ENCODE results near the gene ZNF518A.

The ZNF518A gene

DNA sequence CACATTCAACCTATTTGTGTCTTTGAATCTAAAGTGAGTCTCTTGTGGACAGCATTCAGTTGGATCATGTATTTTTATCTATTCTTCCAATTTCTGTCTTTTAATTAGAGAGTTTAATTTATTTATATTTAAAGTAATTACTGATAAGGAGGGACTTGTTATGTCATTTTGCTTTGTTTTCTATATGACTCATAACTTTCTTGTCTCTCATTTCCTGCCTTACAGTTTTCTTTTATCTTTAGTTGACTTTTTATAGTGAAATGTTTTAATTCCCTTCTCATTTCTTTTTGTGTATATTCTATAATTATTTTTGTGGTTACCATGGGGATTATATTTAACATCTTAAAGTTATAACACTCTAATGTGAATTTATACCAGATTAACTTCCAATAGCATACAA lies 7.3 kb upstream of the ZNF518A start:
- Histone ChIP-seq H3K9me3 (ENCODE audit: control insufficient read depth, insufficient read depth, low read length) (no peaks in the 10 kb centered on the region), H3K36me3 (ENCODE audit: insufficient read depth, low read length) (no peaks in the 10 kb centered on the region), H3K9ac (ENCODE audit: low read depth, low read length) (no peak overlapping the region), H3K4me1 (ENCODE audit: insufficient read depth, low read length) (peaks cover 5% of the 10 kb centered on the region)

DNA sequence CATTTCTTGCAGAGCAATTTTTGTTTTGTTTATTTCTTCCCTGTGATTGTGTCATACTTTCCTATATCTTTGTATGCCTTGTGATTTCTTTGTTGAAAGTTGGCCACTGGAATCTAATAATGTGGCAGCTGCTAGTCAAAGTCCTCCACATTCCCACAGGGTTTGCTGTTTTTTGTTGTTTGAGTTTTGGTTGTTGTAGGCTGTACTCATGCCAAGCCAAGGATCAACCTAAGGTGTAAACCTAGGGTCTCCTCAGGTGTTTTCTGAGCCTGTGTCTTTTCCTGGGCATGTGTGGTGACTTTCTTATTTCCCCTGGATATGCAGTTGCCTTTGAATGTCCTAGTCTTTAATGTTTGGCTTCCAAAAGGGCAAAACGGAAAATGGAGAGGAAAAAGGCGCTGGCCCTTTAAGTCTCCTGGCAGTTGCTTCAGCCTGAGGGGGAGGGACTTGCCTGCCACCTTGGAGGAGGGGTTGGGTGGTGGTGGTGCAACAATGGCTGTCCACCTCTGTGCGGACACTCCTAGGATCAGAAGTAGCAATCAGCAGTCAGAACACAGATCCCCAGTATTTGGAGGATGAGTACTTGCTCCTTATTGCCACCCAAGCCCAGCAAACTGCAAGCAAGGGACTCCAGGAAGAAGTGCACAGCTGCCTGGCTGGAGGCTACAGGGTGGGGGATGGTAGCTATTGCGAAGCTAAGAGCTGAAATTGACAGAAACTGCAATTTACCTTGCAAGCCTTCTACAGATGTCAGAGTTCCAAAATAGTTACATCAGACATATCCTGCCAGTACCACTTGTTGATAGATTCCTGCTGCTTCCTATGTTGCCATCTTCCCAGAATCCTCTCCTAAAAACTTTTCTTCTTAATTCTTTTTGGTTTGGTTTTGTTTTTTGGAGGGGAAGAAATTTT lies 5.6 kb upstream of the ZNF518A start:
- no peaks in the 10 kb centered on the region for H3K9me3 ChIP-seq (ENCODE audit: control insufficient read depth, insufficient read depth, low read length)
- peak overlapping the region; percentile 72 for H3K9ac ChIP-seq (ENCODE audit: low read depth, low read length)
- H3K36me3 ChIP-seq (ENCODE audit: insufficient read depth, low read length), result no peaks in the 10 kb centered on the region
- H3K4me1 ChIP-seq (ENCODE audit: insufficient read depth, low read length), result peaks cover 5% of the 10 kb centered on the region

DNA sequence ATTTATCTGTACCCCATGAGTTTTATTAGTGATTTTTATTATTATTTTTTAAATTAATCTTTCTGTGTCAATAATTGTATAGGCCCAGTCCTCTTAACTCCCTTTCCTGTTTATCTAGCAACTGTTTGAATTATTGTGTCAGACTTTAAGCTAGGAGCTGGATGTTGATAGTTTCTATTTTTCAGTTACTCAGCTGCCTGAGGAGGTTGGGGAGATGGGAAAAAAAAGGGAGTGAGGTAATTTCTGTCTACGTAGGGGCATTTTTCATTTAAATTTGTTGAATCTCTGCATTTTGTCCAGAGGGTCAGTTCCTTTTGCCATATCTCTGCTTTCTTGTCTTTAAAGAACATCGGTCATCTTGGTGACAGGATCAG lies 5.0 kb upstream of the ZNF518A start:
- Histone ChIP-seq H3K36me3 (ENCODE audit: insufficient read depth, low read length) (no peaks in the 10 kb centered on the region), H3K4me1 (ENCODE audit: insufficient read depth, low read length) (peaks cover 5% of the 10 kb centered on the region), H3K9ac (ENCODE audit: low read depth, low read length) (peak overlapping the region; percentile 72; the same call in 1 of the 2 replicates), H3K9me3 (ENCODE audit: control insufficient read depth, insufficient read depth, low read length) (no peaks in the 10 kb centered on the region)

- Histone ChIP-seq H3K9ac (ENCODE audit: low read depth, low read length) (peak overlapping the region; percentile 97), H3K9me3 (ENCODE audit: control insufficient read depth, insufficient read depth, low read length) (no peaks in the 10 kb centered on the region)
Measured at GRCh38 chr10:96130326-96130995, 364 bp downstream of the ZNF518A start.

GRCh38 chr10:96131621-96132020 lies 1.5 kb downstream of the ZNF518A start:
- peak overlapping the region; percentile 97; the same call in 1 of the 2 replicates for H3K9ac ChIP-seq (ENCODE audit: low read depth, low read length)
- peaks cover 12% of the 10 kb centered on the region for H3K36me3 ChIP-seq (ENCODE audit: insufficient read depth, low read length)
- H3K9me3 ChIP-seq (ENCODE audit: control insufficient read depth, insufficient read depth, low read length), result no peaks in the 10 kb centered on the region
- no peaks in the 10 kb centered on the region for H3K4me1 ChIP-seq (ENCODE audit: insufficient read depth, low read length)

More at GRCh38 chr10:96130326-96130995, 364 bp downstream of the ZNF518A start:
- Histone ChIP-seq H3K4me1 (ENCODE audit: insufficient read depth, low read length) (no peaks in the 10 kb centered on the region), H3K36me3 (ENCODE audit: insufficient read depth, low read length) (peaks cover 10% of the 10 kb centered on the region; the same call in 1 of the 2 replicates)

DNA sequence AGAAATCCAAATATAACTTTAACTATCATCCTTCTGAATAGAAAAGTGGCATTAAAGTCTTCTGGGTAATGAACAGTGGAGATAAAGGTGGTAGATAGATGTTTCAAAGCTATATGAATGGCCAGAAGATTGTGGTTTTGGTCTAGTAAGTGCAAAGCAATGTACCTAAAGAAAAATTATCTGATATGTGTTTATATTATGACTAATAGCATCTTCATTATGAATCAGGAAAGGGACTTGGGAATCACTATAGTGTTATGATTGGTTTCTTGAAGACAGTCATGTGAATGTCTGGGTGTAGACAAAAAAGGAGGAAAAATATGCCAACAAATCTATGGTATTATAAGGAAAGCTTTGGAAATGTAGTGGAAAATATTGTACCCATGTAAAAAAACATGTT lies 3.0 kb downstream of the ZNF518A start:
- H3K9ac ChIP-seq (ENCODE audit: low read depth, low read length), result no peak overlapping the region
- H3K4me1 ChIP-seq (ENCODE audit: insufficient read depth, low read length), result no peaks in the 10 kb centered on the region
- no peaks in the 10 kb centered on the region for H3K9me3 ChIP-seq (ENCODE audit: control insufficient read depth, insufficient read depth, low read length)
- peaks cover 23% of the 10 kb centered on the region for H3K36me3 ChIP-seq (ENCODE audit: insufficient read depth, low read length)

DNA sequence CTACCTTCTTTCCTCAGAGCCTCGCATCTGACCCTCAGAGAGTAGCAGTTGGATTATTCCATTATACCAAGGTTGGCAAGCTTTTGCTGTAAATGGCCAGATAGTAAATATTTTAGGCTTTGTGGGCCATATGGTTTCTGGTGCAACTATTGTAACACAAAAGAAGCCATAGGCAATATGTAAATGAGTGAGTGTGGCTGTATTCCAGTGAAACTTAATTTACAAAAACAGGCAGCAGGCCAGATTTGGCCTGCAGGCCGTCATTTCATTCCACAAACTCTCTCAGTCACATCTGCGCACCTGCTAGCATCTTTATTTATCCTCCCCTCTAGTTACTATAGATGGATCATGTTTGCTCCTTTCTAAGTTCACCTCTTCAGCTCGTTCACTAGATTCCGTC lies 6.7 kb downstream of the ZNF518A start:
- H3K9me3 ChIP-seq (ENCODE audit: control insufficient read depth, insufficient read depth, low read length), result no peaks in the 10 kb centered on the region
- H3K9ac ChIP-seq (ENCODE audit: low read depth, low read length), result no peak overlapping the region
- no peaks in the 10 kb centered on the region for H3K4me1 ChIP-seq (ENCODE audit: insufficient read depth, low read length)
- peaks cover 26% of the 10 kb centered on the region for H3K36me3 ChIP-seq (ENCODE audit: insufficient read depth, low read length)

DNA sequence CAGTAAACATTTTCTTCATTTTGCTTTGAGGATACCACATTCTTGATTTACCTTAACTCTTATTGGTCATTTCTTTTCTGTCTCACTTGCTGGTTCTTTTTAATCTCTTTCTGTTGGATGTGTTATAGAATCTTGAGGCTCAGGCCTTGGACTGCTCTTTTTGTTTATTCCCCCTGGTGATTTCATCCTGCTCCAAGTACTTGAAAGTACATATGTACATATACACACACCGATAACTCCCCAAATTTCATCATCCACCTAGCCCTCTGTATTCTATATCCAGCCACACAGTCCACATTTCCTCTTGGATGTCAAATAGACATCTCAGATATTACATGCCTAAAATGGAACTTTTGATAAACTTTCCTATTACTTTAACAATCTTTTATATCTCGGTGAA lies 7.5 kb downstream of the ZNF518A start:
- no peaks in the 10 kb centered on the region for H3K9me3 ChIP-seq (ENCODE audit: control insufficient read depth, insufficient read depth, low read length)
- H3K9ac ChIP-seq (ENCODE audit: low read depth, low read length), result no peak overlapping the region
- peaks cover 26% of the 10 kb centered on the region for H3K36me3 ChIP-seq (ENCODE audit: insufficient read depth, low read length)
- no peaks in the 10 kb centered on the region for H3K4me1 ChIP-seq (ENCODE audit: insufficient read depth, low read length)

DNA sequence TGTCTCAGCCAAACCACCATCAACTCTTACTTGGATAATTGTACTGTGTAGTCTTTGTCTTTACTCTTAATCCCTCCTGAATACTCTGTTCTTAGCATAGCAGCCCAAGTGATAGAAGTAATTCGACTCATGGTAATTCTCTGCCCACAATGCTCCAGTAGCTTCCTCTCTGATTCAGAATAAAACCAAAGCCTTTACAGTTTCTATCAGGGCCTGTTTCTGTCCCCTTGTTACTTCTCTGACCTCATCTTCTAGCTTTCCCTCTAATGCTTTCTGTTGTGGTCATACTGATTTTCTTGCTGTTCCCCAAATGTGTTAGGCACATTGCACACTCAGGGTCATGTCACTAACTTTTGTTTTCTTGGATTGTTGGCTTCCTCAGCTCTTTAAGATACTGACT lies 8.0 kb downstream of the ZNF518A start:
- Histone ChIP-seq H3K4me1 (ENCODE audit: insufficient read depth, low read length) (no peaks in the 10 kb centered on the region), H3K9ac (ENCODE audit: low read depth, low read length) (no peak overlapping the region), H3K9me3 (ENCODE audit: control insufficient read depth, insufficient read depth, low read length) (no peaks in the 10 kb centered on the region), H3K36me3 (ENCODE audit: insufficient read depth, low read length) (peaks cover 25% of the 10 kb centered on the region)

- no peaks in the 10 kb centered on the region for H3K4me1 ChIP-seq (ENCODE audit: insufficient read depth, low read length)
- H3K9me3 ChIP-seq (ENCODE audit: control insufficient read depth, insufficient read depth, low read length), result no peaks in the 10 kb centered on the region
- H3K36me3 ChIP-seq (ENCODE audit: insufficient read depth, low read length), result peaks cover 20% of the 10 kb centered on the region
- H3K9ac ChIP-seq (ENCODE audit: low read depth, low read length), result no peak overlapping the region
Measured at GRCh38 chr10:96152437-96152836, 22.3 kb downstream of the ZNF518A start.

DNA sequence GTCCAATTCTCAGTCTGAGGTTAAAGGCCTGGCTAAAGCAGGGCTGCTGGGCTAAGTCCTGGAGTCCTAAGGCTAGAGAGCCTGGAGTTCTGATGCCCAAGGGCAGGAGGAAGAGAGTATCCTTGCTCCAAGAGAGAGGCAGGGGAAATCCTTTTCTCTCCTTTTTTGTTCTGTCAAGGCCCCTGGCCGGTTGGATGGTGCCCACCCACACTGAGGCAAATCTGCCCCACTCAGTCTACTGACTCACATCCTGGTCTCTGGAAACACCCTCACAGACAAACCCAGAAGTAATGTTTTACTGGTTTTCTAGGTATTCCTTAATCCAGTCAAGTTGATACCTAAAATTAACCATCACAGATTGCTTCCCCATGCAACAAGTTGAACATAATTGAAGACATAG lies 23.0 kb downstream of the ZNF518A start:
- peaks cover 23% of the 10 kb centered on the region for H3K36me3 ChIP-seq (ENCODE audit: insufficient read depth, low read length)
- no peak overlapping the region for H3K9ac ChIP-seq (ENCODE audit: low read depth, low read length)
- H3K9me3 ChIP-seq (ENCODE audit: control insufficient read depth, insufficient read depth, low read length), result no peaks in the 10 kb centered on the region
- no peaks in the 10 kb centered on the region for H3K4me1 ChIP-seq (ENCODE audit: insufficient read depth, low read length)

- no peaks in the 10 kb centered on the region; the same call in 1 of the 2 replicates for H3K36me3 ChIP-seq (ENCODE audit: insufficient read depth, low read length)
- no peaks in the 10 kb centered on the region; the same call in 1 of the 2 replicates for H3K9me3 ChIP-seq (ENCODE audit: control insufficient read depth, insufficient read depth, low read length)
- H3K4me1 ChIP-seq (ENCODE audit: insufficient read depth, low read length), result no peaks in the 10 kb centered on the region
- no peak overlapping the region for H3K9ac ChIP-seq (ENCODE audit: low read depth, low read length)
Measured at GRCh38 chr10:96165726-96166125, 35.6 kb downstream of the ZNF518A start.

DNA sequence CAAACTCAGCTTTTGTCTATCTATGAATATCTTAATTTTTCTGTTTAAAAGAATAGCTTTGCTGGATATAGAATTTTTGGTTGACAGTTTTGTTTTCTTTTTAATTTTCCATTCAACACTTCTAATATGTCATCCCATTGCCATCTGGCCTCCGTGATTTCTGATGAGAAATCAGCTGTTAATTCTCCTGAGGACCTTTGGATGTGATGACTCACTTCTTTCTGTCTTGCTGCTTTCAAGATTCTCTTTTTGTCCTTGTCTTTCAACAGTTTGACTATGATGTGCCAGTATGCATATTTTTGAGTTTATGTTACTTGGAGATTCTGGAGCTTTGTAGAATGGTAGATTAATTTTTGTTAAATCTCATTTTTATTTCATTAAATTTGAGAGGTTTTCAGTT lies 38.4 kb downstream of the ZNF518A start:
- Histone ChIP-seq H3K4me1 (ENCODE audit: insufficient read depth, low read length) (no peaks in the 10 kb centered on the region), H3K36me3 (ENCODE audit: insufficient read depth, low read length) (no peaks in the 10 kb centered on the region), H3K9ac (ENCODE audit: low read depth, low read length) (no peak overlapping the region), H3K9me3 (ENCODE audit: control insufficient read depth, insufficient read depth, low read length) (no peaks in the 10 kb centered on the region; the same call in 1 of the 2 replicates)

GRCh38 chr10:96170230-96170629 lies 40.1 kb downstream of the ZNF518A start:
- no peaks in the 10 kb centered on the region for H3K36me3 ChIP-seq (ENCODE audit: insufficient read depth, low read length)
- H3K9ac ChIP-seq (ENCODE audit: low read depth, low read length), result no peak overlapping the region
- no peaks in the 10 kb centered on the region; the same call in 1 of the 2 replicates for H3K9me3 ChIP-seq (ENCODE audit: control insufficient read depth, insufficient read depth, low read length)
- no peaks in the 10 kb centered on the region for H3K4me1 ChIP-seq (ENCODE audit: insufficient read depth, low read length)

DNA sequence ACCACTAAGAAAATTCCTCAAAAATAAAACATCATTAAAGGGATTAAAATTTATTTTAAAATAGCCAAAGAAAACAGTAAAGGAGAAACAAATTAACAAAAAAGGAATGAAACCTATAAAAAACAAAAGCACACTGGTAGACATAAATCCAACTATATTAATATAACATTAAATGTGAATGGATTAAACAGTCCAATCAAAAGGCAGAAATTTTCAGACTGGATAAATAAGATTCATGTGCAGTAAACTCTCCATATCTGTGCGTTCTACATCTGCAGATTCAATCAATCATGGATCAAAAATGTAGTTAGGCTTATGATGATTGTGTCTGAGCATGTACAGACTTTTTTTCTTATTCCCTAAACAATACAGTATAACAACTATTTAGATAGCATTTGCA lies 42.6 kb downstream of the ZNF518A start:
- Histone ChIP-seq H3K4me1 (ENCODE audit: insufficient read depth, low read length) (no peaks in the 10 kb centered on the region), H3K36me3 (ENCODE audit: insufficient read depth, low read length) (no peaks in the 10 kb centered on the region), H3K9ac (ENCODE audit: low read depth, low read length) (no peak overlapping the region), H3K9me3 (ENCODE audit: control insufficient read depth, insufficient read depth, low read length) (no peaks in the 10 kb centered on the region; the same call in 1 of the 2 replicates)
